ENCODE results near the gene PMEPA1.
"Not testable (repeated sequence)": the region's sequence is repeated elsewhere in the genome, so short reads cannot be mapped to it uniquely, and the experiment has no call there.

Gene PMEPA1

GRCh38 chr20:57648878-57649616 lies 60.8 kb downstream of the PMEPA1 start:
- peak in 9 of 42 donors; percentile 3 to 39 (median 14) for DNase-seq
- intact Hi-C loops (cut with DNase I) = no loop called here

GRCh38 chr20:57647933-57648785 lies 61.7 kb downstream of the PMEPA1 start:
- intact Hi-C loops (cut with DNase I) = no loop called here
- DNase-seq = peak in 37 of 42 donors; percentile 27 to 86 (median 65)

- intact Hi-C loops (cut with DNase I) = no loop called here
- peak in 2 of 42 donors; percentile 10 to 19 for DNase-seq
Observed at GRCh38 chr20:57647006-57647932, 62.5 kb downstream of the PMEPA1 start.

GRCh38 chr20:57638895-57639236 lies 70.9 kb downstream of the PMEPA1 start:
- no peak for DNase-seq
- intact Hi-C loops (cut with DNase I) = no loop called here

GRCh38 chr20:57638173-57638894 lies 71.5 kb downstream of the PMEPA1 start:
- no peak for DNase-seq
- intact Hi-C loops (cut with DNase I) = no loop called here

- intact Hi-C loops (cut with DNase I) = no loop called here
- DNase-seq = no peak
Observed at GRCh38 chr20:57633945-57634491, 75.8 kb downstream of the PMEPA1 start.

GRCh38 chr20:57632286-57632685 lies 77.5 kb downstream of the PMEPA1 start:
- DNase-seq = no peak
- intact Hi-C loops (cut with DNase I) = no loop called here

- intact Hi-C loops (cut with DNase I) = no loop called here
- peak in 3 of 42 donors; percentile 18 to 40 (median 25) for DNase-seq
Observed at GRCh38 chr20:57630061-57630460, 79.8 kb downstream of the PMEPA1 start.

- intact Hi-C loops (cut with DNase I) = not testable (repeated sequence)
- DNase-seq = peak in 1 of 42 donors; percentile 15
Observed at GRCh38 chr20:57629491-57629901, 80.3 kb downstream of the PMEPA1 start.

- intact Hi-C loops (cut with DNase I) = not testable (repeated sequence)
- DNase-seq = peak in 2 of 42 donors; percentile 12 to 23
Observed at GRCh38 chr20:57628962-57629308, 80.9 kb downstream of the PMEPA1 start.

GRCh38 chr20:57628047-57628961 lies 81.5 kb downstream of the PMEPA1 start:
- peak in 11 of 42 donors; percentile 8 to 56 (median 36) for DNase-seq
- intact Hi-C loops (cut with DNase I) = no loop called here

GRCh38 chr20:57627339-57627738 lies 82.5 kb downstream of the PMEPA1 start:
- intact Hi-C loops (cut with DNase I) = no loop called here
- DNase-seq = peak in 3 of 42 donors; percentile 9 to 19 (median 13)

- peak in 1 of 42 donors; percentile 12 for DNase-seq
- intact Hi-C loops (cut with DNase I) = no loop called here
Observed at GRCh38 chr20:57625978-57626377, 83.8 kb downstream of the PMEPA1 start.

- DNase-seq = peak in 3 of 42 donors; percentile 10 to 35 (median 22)
Observed at GRCh38 chr20:57625181-57625958, 84.4 kb downstream of the PMEPA1 start.

GRCh38 chr20:57624124-57624523 lies 85.7 kb downstream of the PMEPA1 start:
- DNase-seq = peak in 2 of 42 donors; percentile 3 to 23
- intact Hi-C loops (cut with DNase I) = no loop called here

More at GRCh38 chr20:57625181-57625958, 84.4 kb downstream of the PMEPA1 start:
- intact Hi-C loops (cut with DNase I) = no loop called here
